ENCODE results near the gene TMEM266. TPM values are rescaled to one million over a fixed set of nuclear protein-coding genes. Genes with fewer than 3 reads are reported as not detected.

Gene TMEM266
- total RNA-seq, 1 experiment from 2014 or later = not detected

- no TSS peak for BruUV-seq (replicated peaks)
- POLR2A ChIA-PET (ENCODE audit: unreplicated experiment) = no interaction called here
- H3K36me3 ChIP-seq (ENCODE audit: low read depth, low read length) = no peaks in the 10 kb centered on the region
- H4K20me1 ChIP-seq (ENCODE audit: low read length) = no peaks in the 10 kb centered on the region
- ATAC-seq (no peak), DNase-seq (no peak)
- H3K4me3 ChIP-seq (ENCODE audit: low read length) = no peak overlapping the region
- H3F3A ChIP-seq (ENCODE audit: low read length, unreplicated experiment) = no peaks in the 10 kb centered on the region
- H3K9me2 ChIP-seq (replicated peaks; ENCODE audit: low read length) = no peaks in the 10 kb centered on the region
- H2AFZ ChIP-seq (ENCODE audit: low read length) = no peak overlapping the region
- no peak for TF ChIP-seq EZH2phosphoT487 (IDR thresholded peaks at IDR 0.05; ENCODE audit: borderline replicate concordance, low read length)
- no peak for TF ChIP-seq EZH2 (IDR thresholded peaks at IDR 0.05; ENCODE audit: low read length, unreplicated experiment)
- no peak for TF ChIP-seq CTCF (conservative IDR thresholded peaks at IDR 0.05; ENCODE audit: low read depth, low read length)
- no peak overlapping the region for H3K27ac ChIP-seq (ENCODE audit: low read length)
- CTCF ChIA-PET = no interaction called here
- no peak overlapping the region for H3K9ac ChIP-seq (ENCODE audit: low read length)
- H3K4me1 ChIP-seq (ENCODE audit: insufficient read depth, low read length) = no peaks in the 10 kb centered on the region
- intact Hi-C loops (cut with micrococcal nuclease) = no loop called here
- H3K9me3 ChIP-seq (ENCODE audit: low read length) = no peaks in the 10 kb centered on the region
- H3K27me3 ChIP-seq (ENCODE audit: low read length) = no peaks in the 10 kb centered on the region
- H3K4me2 ChIP-seq (ENCODE audit: low read length) = no peak overlapping the region
- no peaks in the 10 kb centered on the region for H3K79me2 ChIP-seq (ENCODE audit: low read length)
These were observed 144.5 kb downstream of the TMEM266 start for GRCh38 chr15:76204109-76204845.

GRCh38 chr15:76204916-76205460, 145.2 kb downstream of the TMEM266 start:
- BruUV-seq (replicated peaks) = no TSS peak
- Histone ChIP-seq H3K36me3 (ENCODE audit: low read depth, low read length) (no peaks in the 10 kb centered on the region), H3K4me1 (ENCODE audit: insufficient read depth, low read length) (no peaks in the 10 kb centered on the region), H3K79me2 (ENCODE audit: low read length) (no peaks in the 10 kb centered on the region), H3K27ac (ENCODE audit: low read length) (no peak overlapping the region), H3K4me2 (ENCODE audit: low read length) (no peak overlapping the region), H4K20me1 (ENCODE audit: low read length) (no peaks in the 10 kb centered on the region), H3K9ac (ENCODE audit: low read length) (no peak overlapping the region), H3F3A (ENCODE audit: low read length, unreplicated experiment) (no peaks in the 10 kb centered on the region), H3K9me3 (ENCODE audit: low read length) (no peaks in the 10 kb centered on the region), H3K9me2 (replicated peaks; ENCODE audit: low read length) (no peaks in the 10 kb centered on the region), H2AFZ (ENCODE audit: low read length) (no peak overlapping the region), H3K4me3 (ENCODE audit: low read length) (no peak overlapping the region), H3K27me3 (ENCODE audit: low read length) (no peaks in the 10 kb centered on the region)
- TF ChIP-seq CTCF (conservative IDR thresholded peaks at IDR 0.05; ENCODE audit: low read depth, low read length) = no peak
- no peak for TF ChIP-seq EZH2phosphoT487 (IDR thresholded peaks at IDR 0.05; ENCODE audit: borderline replicate concordance, low read length)
- TF ChIP-seq EZH2 (IDR thresholded peaks at IDR 0.05; ENCODE audit: low read length, unreplicated experiment) = no peak
- ChIA-PET POLR2A (ENCODE audit: unreplicated experiment) (no interaction called here), CTCF (no interaction called here)
- intact Hi-C loops (cut with micrococcal nuclease) = no loop called here
- DNase-seq = no peak
- ATAC-seq = no peak

GRCh38 chr15:76206325-76206976, 146.7 kb downstream of the TMEM266 start:
- CTCF ChIA-PET = interaction anchor here (0.7 kb wide), 1 partner anchor 21 kb away, joined by 3 read pairs; no protein-coding TSS in a partner anchor
- no peaks in the 10 kb centered on the region for H3K9me3 ChIP-seq (ENCODE audit: low read length)
- H3K4me2 ChIP-seq (ENCODE audit: low read length) = no peak overlapping the region
- H3K36me3 ChIP-seq (ENCODE audit: low read depth, low read length) = no peaks in the 10 kb centered on the region
- DNase-seq (peak; percentile 56), ATAC-seq (no peak; the same call in 1 of the 2 replicates)
- BruUV-seq (replicated peaks) = no TSS peak
- TF ChIP-seq EZH2 (IDR thresholded peaks at IDR 0.05; ENCODE audit: low read length, unreplicated experiment) (no peak), CTCF (conservative IDR thresholded peaks at IDR 0.05; ENCODE audit: low read depth, low read length) (no peak), EZH2phosphoT487 (IDR thresholded peaks at IDR 0.05; ENCODE audit: borderline replicate concordance, low read length) (no peak)
- intact Hi-C loops (cut with micrococcal nuclease) = no loop called here
- POLR2A ChIA-PET (ENCODE audit: unreplicated experiment) = no interaction called here
- H3K4me1 ChIP-seq (ENCODE audit: insufficient read depth, low read length) = no peaks in the 10 kb centered on the region
- no peak overlapping the region for H3K4me3 ChIP-seq (ENCODE audit: low read length)
- no peaks in the 10 kb centered on the region for H3F3A ChIP-seq (ENCODE audit: low read length, unreplicated experiment)
- H3K27me3 ChIP-seq (ENCODE audit: low read length) = no peaks in the 10 kb centered on the region
- no peaks in the 10 kb centered on the region for H3K9me2 ChIP-seq (replicated peaks; ENCODE audit: low read length)
- no peak overlapping the region for H2AFZ ChIP-seq (ENCODE audit: low read length)
- no peak overlapping the region for H3K27ac ChIP-seq (ENCODE audit: low read length)
- no peaks in the 10 kb centered on the region for H3K79me2 ChIP-seq (ENCODE audit: low read length)
- no peaks in the 10 kb centered on the region for H4K20me1 ChIP-seq (ENCODE audit: low read length)
- no peak overlapping the region for H3K9ac ChIP-seq (ENCODE audit: low read length)
